ENCODE results near the gene SEMA3D. TPM values are rescaled to one million over a fixed set of nuclear protein-coding genes. Genes with fewer than 3 reads are reported as not detected.
"Not testable (repeated sequence)": the region's sequence is repeated elsewhere in the genome, so short reads cannot be mapped to it uniquely, and the experiment has no call there.

The SEMA3D gene
- total RNA-seq, 1 donor from 2014 or later, result 1.5 TPM

DNA sequence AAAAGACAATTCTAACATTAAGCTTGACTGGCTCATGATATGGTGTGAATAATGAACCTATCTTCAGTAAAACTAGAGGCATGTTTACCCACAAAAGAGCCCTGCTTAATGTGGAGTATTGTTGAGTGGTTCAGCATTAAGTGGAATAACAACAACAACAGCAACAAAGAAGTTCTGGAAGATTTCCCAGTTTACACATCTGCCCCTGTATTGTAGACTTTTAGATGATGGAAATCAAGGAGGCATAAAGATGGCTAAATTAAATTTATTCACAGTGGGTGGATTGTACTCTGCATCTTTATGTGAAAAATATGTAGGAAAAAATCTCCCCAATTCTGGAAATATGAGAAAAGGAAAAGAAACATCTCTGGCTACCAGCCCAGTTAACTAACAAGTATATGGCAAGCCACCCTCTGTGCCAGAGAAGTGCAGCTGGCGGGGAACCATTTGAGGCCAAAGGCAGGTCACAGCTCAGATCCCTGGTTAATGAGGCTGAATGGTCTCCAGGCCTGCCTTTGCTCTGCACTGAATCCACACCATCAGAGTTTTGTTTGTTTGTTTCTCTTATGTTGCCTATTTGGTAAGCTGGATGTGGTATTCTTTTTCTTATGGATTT is 186.0 kb downstream of the SEMA3D start:
- no peak for DNase-seq (ENCODE audit: extremely low read depth, low read depth, low spot score)

GRCh38 chr7:84999450-84999849 is 187.4 kb downstream of the SEMA3D start:
- no peak for DNase-seq (ENCODE audit: extremely low read depth, low read depth, low spot score)

GRCh38 chr7:84998665-84999064 is 188.2 kb downstream of the SEMA3D start:
- DNase-seq (ENCODE audit: extremely low read depth, low read depth, low spot score), result no peak

- DNase-seq (ENCODE audit: extremely low read depth, low read depth, low spot score), result no peak
Measured at GRCh38 chr7:84997626-84998025, 189.2 kb downstream of the SEMA3D start.

DNA sequence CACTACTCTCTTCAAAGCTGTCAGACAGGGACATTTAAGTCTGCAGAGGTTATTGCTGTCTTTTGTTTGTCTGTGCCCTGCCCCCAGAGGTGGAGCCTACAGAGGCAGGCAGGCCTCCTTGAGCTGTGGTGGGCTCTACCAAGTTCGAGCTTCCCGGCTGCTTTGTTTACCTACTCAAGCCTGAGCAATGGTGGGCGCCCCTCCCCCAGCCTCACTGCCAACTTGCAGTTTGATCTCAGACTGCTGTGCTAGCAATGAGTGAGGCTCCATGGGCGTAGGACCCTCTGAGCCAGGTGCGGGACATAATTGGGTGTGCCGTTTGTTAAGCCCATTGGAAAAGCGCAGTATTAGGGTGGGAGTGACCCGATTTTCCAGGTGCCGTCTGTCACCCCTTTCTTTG is 193.9 kb downstream of the SEMA3D start:
- not testable (repeated sequence) for DNase-seq (ENCODE audit: extremely low read depth, low read depth, low spot score)

GRCh38 chr7:84985073-84985784 is 201.6 kb downstream of the SEMA3D start:
- DNase-seq (ENCODE audit: extremely low read depth, low read depth, low spot score), result no peak

DNA sequence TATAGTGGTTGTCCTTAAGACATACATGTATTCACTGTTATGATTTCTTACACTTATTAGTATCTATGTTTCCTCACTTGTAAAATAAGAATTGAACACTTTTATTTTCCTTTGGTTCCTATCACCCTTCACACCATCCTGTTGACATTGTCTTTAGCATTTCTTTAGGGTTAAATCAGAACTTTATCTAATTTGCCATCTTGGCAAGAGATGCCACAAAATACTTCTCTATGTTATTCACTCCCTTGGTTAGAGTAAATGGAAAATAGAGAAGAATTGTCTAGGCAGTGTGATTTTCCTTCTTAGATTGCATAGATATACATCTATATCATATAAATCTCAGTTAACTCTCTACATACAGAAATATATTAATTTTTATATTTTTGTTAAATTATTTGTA is 204.7 kb downstream of the SEMA3D start:
- DNase-seq (ENCODE audit: extremely low read depth, low read depth, low spot score), result no peak

GRCh38 chr7:84981055-84981976 is 205.5 kb downstream of the SEMA3D start:
- no peak for DNase-seq (ENCODE audit: extremely low read depth, low read depth, low spot score)

DNA sequence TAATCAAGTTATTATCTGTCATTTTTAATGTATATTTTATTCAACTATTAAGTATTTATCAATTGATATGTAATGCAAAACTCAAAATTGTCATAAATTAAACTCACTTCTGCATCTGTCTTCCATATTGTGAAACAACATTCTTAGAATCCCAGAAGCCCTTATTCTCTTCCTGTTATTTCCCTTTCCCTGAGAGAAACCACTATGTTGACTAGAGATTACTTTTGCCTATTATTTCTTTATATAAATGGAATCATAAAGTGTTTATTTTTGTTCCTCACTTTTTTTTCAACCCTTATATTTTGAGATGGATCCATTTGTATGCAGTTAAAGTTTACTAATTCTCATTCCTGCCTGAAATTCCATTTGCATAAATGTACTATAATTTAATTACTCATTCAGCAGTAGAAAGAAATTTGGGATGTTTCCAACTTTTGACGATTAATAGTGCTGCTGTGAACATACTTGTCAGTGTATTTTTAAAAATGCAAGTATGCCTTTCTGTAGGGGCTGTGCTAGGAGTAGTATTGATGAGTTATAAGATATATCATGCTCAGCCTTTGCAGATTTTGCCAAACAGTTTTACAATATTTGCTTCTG is 211.2 kb downstream of the SEMA3D start:
- no peak for DNase-seq (ENCODE audit: extremely low read depth, low read depth, low spot score)

- no peak for DNase-seq (ENCODE audit: extremely low read depth, low read depth, low spot score)
Measured at GRCh38 chr7:84971360-84971759, 215.5 kb downstream of the SEMA3D start.

DNA sequence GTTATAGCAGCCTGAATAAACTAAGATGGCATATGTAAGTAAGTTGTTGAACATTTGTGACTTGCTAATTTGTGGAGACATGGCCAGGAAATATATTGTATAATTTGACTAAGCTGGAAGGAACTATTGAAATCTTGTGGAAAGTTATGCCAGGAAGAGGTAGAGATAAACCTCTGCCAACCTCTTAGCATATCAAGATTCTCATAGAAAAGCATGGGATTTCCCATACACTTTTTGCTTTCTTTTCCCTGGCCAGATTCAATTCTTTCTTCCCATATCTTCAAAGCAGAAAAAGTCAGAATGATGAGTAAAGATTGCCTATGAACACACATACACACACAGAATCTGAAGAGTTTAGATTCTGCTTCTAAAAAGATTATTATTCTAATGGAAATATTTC is 216.2 kb downstream of the SEMA3D start:
- DNase-seq (ENCODE audit: extremely low read depth, low read depth, low spot score), result no peak

DNA sequence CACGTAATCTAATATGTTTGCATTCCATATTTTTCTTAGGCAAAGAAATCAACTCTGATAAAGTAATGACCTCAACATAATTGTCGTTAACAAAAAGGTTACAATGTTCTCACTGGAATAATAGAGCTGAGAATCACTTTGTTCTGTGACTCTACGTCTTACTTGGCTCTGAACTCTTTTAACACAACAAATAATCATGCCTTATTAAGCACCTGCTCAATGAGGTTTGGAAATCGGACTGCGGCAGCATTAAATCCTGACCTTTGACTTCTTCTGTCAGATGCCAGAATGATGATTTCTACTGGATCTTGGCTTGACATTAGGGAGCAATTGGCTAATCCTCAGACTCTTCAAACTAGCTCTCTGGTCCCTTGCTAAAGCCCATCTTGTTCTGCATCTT is 233.6 kb downstream of the SEMA3D start:
- no peak for DNase-seq (ENCODE audit: extremely low read depth, low read depth, low spot score)

DNA sequence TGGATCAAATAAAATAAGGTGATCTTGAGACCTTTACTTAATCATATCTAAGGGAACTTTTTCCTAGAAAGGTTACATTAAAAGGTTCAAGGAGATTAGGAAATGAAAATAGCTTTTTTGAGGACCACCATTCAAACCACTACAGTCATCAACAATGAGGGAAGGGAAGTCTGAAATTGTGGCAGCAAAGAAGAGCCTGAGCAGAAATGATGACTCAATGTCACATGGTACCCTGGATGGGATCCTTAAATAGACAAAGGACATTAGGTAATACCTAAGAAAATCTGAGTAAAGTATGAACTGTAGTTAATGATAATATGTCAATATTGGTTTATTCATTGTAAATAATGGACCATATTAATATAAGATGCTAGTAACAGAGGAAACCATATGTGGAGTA is 236.0 kb downstream of the SEMA3D start:
- no peak for DNase-seq (ENCODE audit: extremely low read depth, low read depth, low spot score)

- DNase-seq (ENCODE audit: extremely low read depth, low read depth, low spot score), result no peak
Measured at GRCh38 chr7:84949501-84949900, 237.4 kb downstream of the SEMA3D start.

DNA sequence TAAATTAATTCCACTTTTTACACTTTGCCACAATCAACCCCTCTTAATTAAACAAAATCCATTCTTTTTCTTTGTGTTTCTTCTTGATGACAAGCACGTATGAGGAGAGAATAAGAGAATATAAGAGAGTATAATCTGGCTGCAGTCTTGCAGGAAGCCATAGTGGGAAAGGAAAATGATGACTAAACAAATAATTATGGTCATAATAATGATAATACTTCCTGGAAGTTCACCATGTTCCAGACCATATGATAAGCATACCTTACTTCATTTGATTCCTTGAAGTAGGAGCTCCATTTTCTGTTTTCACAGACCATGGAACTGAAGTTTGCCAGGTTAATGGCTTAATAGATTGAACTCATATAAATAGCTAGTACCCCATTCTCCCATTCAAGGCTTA is 237.8 kb downstream of the SEMA3D start:
- DNase-seq (ENCODE audit: extremely low read depth, low read depth, low spot score), result no peak

DNA sequence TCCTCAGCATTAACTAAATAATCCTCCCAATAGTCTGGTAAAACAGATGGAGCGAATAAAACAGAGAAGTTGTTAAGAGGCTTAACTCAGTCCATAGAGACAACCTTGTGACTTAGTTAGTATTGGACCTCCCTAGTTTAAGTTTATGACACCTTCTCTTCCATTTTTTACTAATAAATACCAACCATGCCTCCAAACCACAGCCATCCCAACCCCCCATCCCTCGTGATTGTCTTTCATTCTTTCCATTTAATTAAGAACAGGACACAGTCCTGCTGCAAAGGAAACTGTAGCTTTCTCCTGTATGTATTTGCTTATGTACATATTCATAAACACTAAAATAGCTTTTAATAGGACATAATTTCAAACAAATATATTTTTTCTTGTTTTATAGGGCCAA is 238.2 kb downstream of the SEMA3D start:
- no peak for DNase-seq (ENCODE audit: extremely low read depth, low read depth, low spot score)

DNA sequence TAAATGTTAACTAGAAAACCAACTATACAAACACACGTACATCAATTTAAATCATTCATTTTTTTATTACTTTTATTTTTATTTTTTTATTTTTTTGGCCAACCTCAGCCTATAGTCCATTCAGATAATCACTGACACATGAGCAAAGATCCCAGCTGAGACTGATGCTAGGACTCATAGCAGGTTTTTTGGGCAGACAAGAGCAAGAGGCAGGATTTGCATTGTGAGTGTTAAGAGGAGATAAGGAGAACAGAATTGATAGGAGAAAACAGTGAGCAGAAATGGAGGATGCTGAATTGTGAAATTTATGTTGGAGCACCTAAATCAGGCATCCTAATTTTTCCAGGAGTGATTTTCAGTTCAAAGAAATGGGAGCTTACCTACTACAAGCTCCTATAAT is 240.3 kb downstream of the SEMA3D start:
- DNase-seq (ENCODE audit: extremely low read depth, low read depth, low spot score), result no peak
